ENCODE measurements around the gene ERBIN. TPM values are rescaled to one million over a fixed set of nuclear protein-coding genes. Genes with fewer than 3 reads are reported as not detected.

The ERBIN gene
- total RNA-seq, 1 experiment from 2014 or later = 88.4 TPM

DNA sequence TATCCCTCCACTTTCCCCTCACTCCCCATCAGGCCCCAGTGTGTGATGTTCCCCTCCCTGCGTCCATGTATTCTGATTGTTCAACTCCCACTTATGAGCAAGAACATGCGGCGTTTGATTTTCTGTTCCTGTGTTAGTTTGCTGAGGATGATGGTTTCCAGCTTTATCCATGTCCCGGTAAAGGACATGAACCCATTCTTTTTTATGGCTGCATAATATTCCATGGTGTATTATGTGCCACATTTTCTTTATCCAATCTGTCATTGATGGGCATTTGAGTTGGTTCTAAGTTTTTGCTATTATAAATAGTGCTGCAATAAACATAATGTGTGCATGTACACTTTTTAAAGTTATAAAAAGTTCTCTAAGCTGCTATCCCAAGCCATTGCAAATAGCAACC is 75.6 kb downstream of the ERBIN start:
- no peaks in the 10 kb centered on the region for H3K4me1 ChIP-seq (ENCODE audit: control insufficient read depth, insufficient read depth, low read length)
- TF ChIP-seq SIN3A (IDR thresholded peaks at IDR 0.05; ENCODE audit: borderline replicate concordance, insufficient read depth, low read depth, low read length) (no peak), POLR2AphosphoS5 (IDR thresholded peaks at IDR 0.05; ENCODE audit: low read depth, low read length) (no peak), TCF7L2 (IDR thresholded peaks at IDR 0.05; ENCODE audit: low read depth, low read length) (no peak)
- TF ChIP-seq, protein P1, sequence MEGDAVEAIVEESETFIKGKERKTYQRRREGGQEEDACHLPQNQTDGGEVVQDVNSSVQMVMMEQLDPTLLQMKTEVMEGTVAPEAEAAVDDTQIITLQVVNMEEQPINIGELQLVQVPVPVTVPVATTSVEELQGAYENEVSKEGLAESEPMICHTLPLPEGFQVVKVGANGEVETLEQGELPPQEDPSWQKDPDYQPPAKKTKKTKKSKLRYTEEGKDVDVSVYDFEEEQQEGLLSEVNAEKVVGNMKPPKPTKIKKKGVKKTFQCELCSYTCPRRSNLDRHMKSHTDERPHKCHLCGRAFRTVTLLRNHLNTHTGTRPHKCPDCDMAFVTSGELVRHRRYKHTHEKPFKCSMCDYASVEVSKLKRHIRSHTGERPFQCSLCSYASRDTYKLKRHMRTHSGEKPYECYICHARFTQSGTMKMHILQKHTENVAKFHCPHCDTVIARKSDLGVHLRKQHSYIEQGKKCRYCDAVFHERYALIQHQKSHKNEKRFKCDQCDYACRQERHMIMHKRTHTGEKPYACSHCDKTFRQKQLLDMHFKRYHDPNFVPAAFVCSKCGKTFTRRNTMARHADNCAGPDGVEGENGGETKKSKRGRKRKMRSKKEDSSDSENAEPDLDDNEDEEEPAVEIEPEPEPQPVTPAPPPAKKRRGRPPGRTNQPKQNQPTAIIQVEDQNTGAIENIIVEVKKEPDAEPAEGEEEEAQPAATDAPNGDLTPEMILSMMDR (IDR thresholded peaks at IDR 0.05) = no peak
- TF ChIP-seq, protein P2, sequence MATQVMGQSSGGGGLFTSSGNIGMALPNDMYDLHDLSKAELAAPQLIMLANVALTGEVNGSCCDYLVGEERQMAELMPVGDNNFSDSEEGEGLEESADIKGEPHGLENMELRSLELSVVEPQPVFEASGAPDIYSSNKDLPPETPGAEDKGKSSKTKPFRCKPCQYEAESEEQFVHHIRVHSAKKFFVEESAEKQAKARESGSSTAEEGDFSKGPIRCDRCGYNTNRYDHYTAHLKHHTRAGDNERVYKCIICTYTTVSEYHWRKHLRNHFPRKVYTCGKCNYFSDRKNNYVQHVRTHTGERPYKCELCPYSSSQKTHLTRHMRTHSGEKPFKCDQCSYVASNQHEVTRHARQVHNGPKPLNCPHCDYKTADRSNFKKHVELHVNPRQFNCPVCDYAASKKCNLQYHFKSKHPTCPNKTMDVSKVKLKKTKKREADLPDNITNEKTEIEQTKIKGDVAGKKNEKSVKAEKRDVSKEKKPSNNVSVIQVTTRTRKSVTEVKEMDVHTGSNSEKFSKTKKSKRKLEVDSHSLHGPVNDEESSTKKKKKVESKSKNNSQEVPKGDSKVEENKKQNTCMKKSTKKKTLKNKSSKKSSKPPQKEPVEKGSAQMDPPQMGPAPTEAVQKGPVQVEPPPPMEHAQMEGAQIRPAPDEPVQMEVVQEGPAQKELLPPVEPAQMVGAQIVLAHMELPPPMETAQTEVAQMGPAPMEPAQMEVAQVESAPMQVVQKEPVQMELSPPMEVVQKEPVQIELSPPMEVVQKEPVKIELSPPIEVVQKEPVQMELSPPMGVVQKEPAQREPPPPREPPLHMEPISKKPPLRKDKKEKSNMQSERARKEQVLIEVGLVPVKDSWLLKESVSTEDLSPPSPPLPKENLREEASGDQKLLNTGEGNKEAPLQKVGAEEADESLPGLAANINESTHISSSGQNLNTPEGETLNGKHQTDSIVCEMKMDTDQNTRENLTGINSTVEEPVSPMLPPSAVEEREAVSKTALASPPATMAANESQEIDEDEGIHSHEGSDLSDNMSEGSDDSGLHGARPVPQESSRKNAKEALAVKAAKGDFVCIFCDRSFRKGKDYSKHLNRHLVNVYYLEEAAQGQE (IDR thresholded peaks at IDR 0.05; ENCODE audit: insufficient read depth in 1 of 2, low read depth in 2 of 2, low read length in 1 of 2) = no peak
- H3K27me3 ChIP-seq (ENCODE audit: control insufficient read depth, insufficient read depth, low read length) = no peaks in the 10 kb centered on the region
- no peak for ATAC-seq
- no peak for DNase-seq (ENCODE audit: low read depth, low spot score)
- in situ Hi-C loops (cut with HindIII; ENCODE audit: low pct_unique_long_range_greater_than_20kb, low sequenced_read_pairs) (no loop called here), intact Hi-C loops (cut with micrococcal nuclease; ENCODE audit: unreplicated experiment) (no loop called here)
- no peak overlapping the region for H3K4me3 ChIP-seq (ENCODE audit: low read depth in 2 of 2, low read length in 2 of 2)
- POLR2A ChIA-PET = no interaction called here
- no TSS peak for BruUV-seq (replicated peaks)
- no peaks in the 10 kb centered on the region; the same call in 1 of the 2 replicates for H3K36me3 ChIP-seq (ENCODE audit: control insufficient read depth, insufficient read depth, low read length)
- CTCF ChIA-PET = no interaction called here
- H3K27ac ChIP-seq (ENCODE audit: low read length) = no peak overlapping the region
- H3K9me3 ChIP-seq (ENCODE audit: control insufficient read depth, insufficient read depth, low read depth, low read length) = no peaks in the 10 kb centered on the region

DNA sequence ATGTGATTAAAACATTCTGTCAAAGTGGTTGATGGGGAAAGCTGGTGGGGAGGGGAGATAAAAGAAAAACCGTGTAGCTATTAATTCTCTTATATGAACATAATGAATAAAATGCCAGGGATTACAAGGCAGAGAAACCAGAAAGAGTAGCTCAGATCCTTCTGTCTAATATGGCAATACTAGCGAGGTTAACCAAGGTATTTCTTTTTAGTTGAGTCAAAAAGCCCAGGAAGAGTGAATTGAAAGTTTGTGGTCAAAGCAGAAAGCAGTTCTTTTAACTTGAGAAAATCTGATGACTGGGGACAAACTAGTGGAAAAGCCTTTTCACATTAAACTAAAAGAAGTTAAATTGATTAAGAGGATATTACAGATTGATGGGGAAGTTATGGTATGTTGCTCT is 76.0 kb downstream of the ERBIN start:
- no TSS peak for BruUV-seq (replicated peaks)
- DNase-seq (ENCODE audit: low read depth, low spot score) (no peak), ATAC-seq (no peak)
- intact Hi-C loops (cut with micrococcal nuclease; ENCODE audit: unreplicated experiment) = no loop called here
- no peaks in the 10 kb centered on the region for H3K9me3 ChIP-seq (ENCODE audit: control insufficient read depth, insufficient read depth, low read depth, low read length)
- in situ Hi-C loops (cut with HindIII; ENCODE audit: low pct_unique_long_range_greater_than_20kb, low sequenced_read_pairs) = no loop called here
- ChIA-PET CTCF (no interaction called here), POLR2A (no interaction called here)
- H3K4me1 ChIP-seq (ENCODE audit: control insufficient read depth, insufficient read depth, low read length) = no peaks in the 10 kb centered on the region
- H3K36me3 ChIP-seq (ENCODE audit: control insufficient read depth, insufficient read depth, low read length) = no peaks in the 10 kb centered on the region; the same call in 1 of the 2 replicates
- TF ChIP-seq POLR2AphosphoS5 (IDR thresholded peaks at IDR 0.05; ENCODE audit: low read depth, low read length) (no peak), SIN3A (IDR thresholded peaks at IDR 0.05; ENCODE audit: borderline replicate concordance, insufficient read depth, low read depth, low read length) (no peak), TCF7L2 (IDR thresholded peaks at IDR 0.05; ENCODE audit: low read depth, low read length) (no peak)
- TF ChIP-seq, protein P2 (IDR thresholded peaks at IDR 0.05; ENCODE audit: insufficient read depth in 1 of 2, low read depth in 2 of 2, low read length in 1 of 2) = no peak
- TF ChIP-seq, protein P1 (IDR thresholded peaks at IDR 0.05) = no peak
- H3K27me3 ChIP-seq (ENCODE audit: control insufficient read depth, insufficient read depth, low read length) = no peaks in the 10 kb centered on the region
- H3K4me3 ChIP-seq (ENCODE audit: low read depth in 2 of 2, low read length in 2 of 2) = no peak overlapping the region
- H3K27ac ChIP-seq (ENCODE audit: low read length) = no peak overlapping the region
